ENCODE results near the gene UTP14C. TPM values are rescaled to one million over a fixed set of nuclear protein-coding genes. Genes with fewer than 3 reads are reported as not detected.

UTP14C gene
- total and polyA plus RNA-seq, 2 donors from 2014 or later: 8.8 to 20.3 TPM

- Histone ChIP-seq H3K27me3 (ENCODE audit: control insufficient read depth, insufficient read depth, low read length) (no peaks in the 10 kb centered on the region), H3K4me1 (ENCODE audit: control insufficient read depth in 2 of 3, insufficient read depth in 2 of 3, low read depth in 1 of 3, low read length in 3 of 3) (peaks cover 0 to under 1% (median 0%) of the 10 kb centered on the region in 3 donors), H3K36me3 (ENCODE audit: control insufficient read depth in 2 of 3, insufficient read depth in 3 of 3, low read length in 3 of 3) (peaks cover 0 to 19% (median 12%) of the 10 kb centered on the region in 3 donors), H3K9ac (ENCODE audit: low read length in 3 of 3) (no peak overlapping the region), H3K27ac (ENCODE audit: low read depth in 2 of 2, low read length in 2 of 2) (no peak overlapping the region), H3K9me3 (ENCODE audit: control insufficient read depth in 2 of 3, insufficient read depth in 1 of 3, low read length in 3 of 3) (no peaks in the 10 kb centered on the region), H3K4me3 (ENCODE audit: low read length in 3 of 3) (no peak overlapping the region)
- FAIRE-seq (no peak), DNase-seq (no peak)
- TF ChIP-seq CTCF (IDR thresholded peaks at IDR 0.05; ENCODE audit: borderline replicate concordance, extremely low read depth, insufficient read depth): no peak
- intact Hi-C loops (cut with DNase I): no loop called here
Measured at GRCh38 chr13:52020191-52020590, 4.3 kb upstream of the UTP14C start.

DNA sequence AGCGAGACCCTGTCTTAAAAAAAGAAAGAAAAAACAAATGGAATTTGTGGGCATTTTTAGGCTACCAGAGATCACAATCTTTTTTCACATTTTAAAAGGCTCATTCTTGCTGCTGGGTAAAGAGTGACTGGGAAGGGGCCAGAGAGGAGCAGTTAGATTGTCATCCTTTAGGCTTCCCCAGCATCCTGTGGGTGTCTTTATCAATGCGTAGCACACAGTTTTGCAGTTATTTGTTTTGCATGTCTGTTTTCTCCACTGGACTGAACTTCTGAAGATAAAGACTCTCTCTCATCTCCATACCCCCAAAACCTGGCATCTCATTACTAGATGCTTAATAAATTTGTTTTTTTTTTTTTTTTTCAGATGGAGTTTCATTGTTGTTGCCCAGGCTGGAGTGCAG, 2.1 kb upstream of the UTP14C start:
- peaks cover 0 to 6% (median 0%) of the 10 kb centered on the region in 3 donors for H3K4me1 ChIP-seq (ENCODE audit: control insufficient read depth in 2 of 3, insufficient read depth in 2 of 3, low read depth in 1 of 3, low read length in 3 of 3)
- H3K4me3 ChIP-seq (ENCODE audit: low read length in 3 of 3): no peak overlapping the region
- no peak overlapping the region for H3K9ac ChIP-seq (ENCODE audit: low read length in 3 of 3)
- no peaks in the 10 kb centered on the region for H3K9me3 ChIP-seq (ENCODE audit: control insufficient read depth in 2 of 3, insufficient read depth in 1 of 3, low read length in 3 of 3)
- FAIRE-seq: no peak
- intact Hi-C loops (cut with DNase I): no loop called here
- DNase-seq: no peak
- H3K27me3 ChIP-seq (ENCODE audit: control insufficient read depth, insufficient read depth, low read length): no peaks in the 10 kb centered on the region
- peaks cover 2 to 24% (median 16%) of the 10 kb centered on the region in 3 donors for H3K36me3 ChIP-seq (ENCODE audit: control insufficient read depth in 2 of 3, insufficient read depth in 3 of 3, low read length in 3 of 3)
- H3K27ac ChIP-seq (ENCODE audit: low read depth in 2 of 2, low read length in 2 of 2): no peak overlapping the region
- no peak for TF ChIP-seq CTCF (IDR thresholded peaks at IDR 0.05; ENCODE audit: borderline replicate concordance, extremely low read depth, insufficient read depth)

GRCh38 chr13:52025475-52026245, 1.2 kb downstream of the UTP14C start:
- DNase-seq (no peak), FAIRE-seq (no peak)
- Histone ChIP-seq H3K36me3 (ENCODE audit: control insufficient read depth in 2 of 3, insufficient read depth in 3 of 3, low read length in 3 of 3) (peaks cover 4 to 17% (median 10%) of the 10 kb centered on the region in 3 donors), H3K9ac (ENCODE audit: low read length in 3 of 3) (no peak overlapping the region), H3K4me1 (ENCODE audit: control insufficient read depth in 2 of 3, insufficient read depth in 2 of 3, low read depth in 1 of 3, low read length in 3 of 3) (peaks cover 0 to 6% (median 0%) of the 10 kb centered on the region in 3 donors), H3K27me3 (ENCODE audit: control insufficient read depth, insufficient read depth, low read length) (no peaks in the 10 kb centered on the region), H3K27ac (ENCODE audit: low read depth in 2 of 2, low read length in 2 of 2) (no peak overlapping the region), H3K9me3 (ENCODE audit: control insufficient read depth in 2 of 3, insufficient read depth in 1 of 3, low read length in 3 of 3) (no peaks in the 10 kb centered on the region), H3K4me3 (ENCODE audit: low read length in 3 of 3) (no peak overlapping the region)
- TF ChIP-seq CTCF (IDR thresholded peaks at IDR 0.05; ENCODE audit: borderline replicate concordance, extremely low read depth, insufficient read depth): no peak
- intact Hi-C loops (cut with DNase I): no loop called here

All from kidney (tissue), 14 donors.